Skeletal muscle tissue (tissue), 4 donors: Measurements from ENCODE around the gene NCAM1. TPM values are rescaled to one million over a fixed set of nuclear protein-coding genes. Genes with fewer than 3 reads are reported as not detected.

Experiments used
- H3K27ac ChIP-seq: one replicate; pipeline ENCODE4 v1.7.0; 2013; ENCODE audit warnings: mild to moderate bottlenecking, low read depth, low read length, inconsistent platforms
- H3K27me3 ChIP-seq, 3 donors: one replicate each; pipeline ENCODE4 v1.7.0; 2013; ENCODE audit warnings: low read length in 3 of 3; ENCODE audit not compliant: control insufficient read depth in 3 of 3, insufficient read depth in 3 of 3
- H3K36me3 ChIP-seq, 3 donors: one replicate each; pipeline ENCODE4 v1.7.0; 2013; ENCODE audit warnings: low read length in 3 of 3; ENCODE audit not compliant: control insufficient read depth in 3 of 3, insufficient read depth in 3 of 3
- H3K4me1 ChIP-seq, 3 donors: one replicate each; pipeline ENCODE4 v1.7.0; 2013; ENCODE audit warnings: low read length in 3 of 3, mild to moderate bottlenecking in 3 of 3; ENCODE audit not compliant: control insufficient read depth in 3 of 3, insufficient read depth in 3 of 3
- H3K4me3 ChIP-seq, 3 donors: one replicate each; pipeline ENCODE4 v1.7.0; 2013; ENCODE audit warnings: low read length in 3 of 3
- H3K9ac ChIP-seq, 3 donors: one replicate each; pipeline ENCODE4 v1.7.0; 2013; ENCODE audit warnings: low read length in 3 of 3, mild to moderate bottlenecking in 3 of 3, moderate library complexity in 2 of 3, low read depth in 1 of 3
- H3K9me3 ChIP-seq, 3 donors: one replicate each; pipeline ENCODE4 v1.7.0; 2013; ENCODE audit warnings: low read length in 3 of 3; ENCODE audit not compliant: control insufficient read depth in 3 of 3
- total RNA-seq: library from RNA; depleted of rRNA; stranded (reverse); fragments of >200 nt; gene quantifications from one replicate; pipeline ENCODE4 v1.2.3, GENCODE V29; 2014
- donor health status: Osteomylitis.

NCAM1 gene
- total RNA-seq, 1 donor from 2014 or later: 63.7 TPM

DNA sequence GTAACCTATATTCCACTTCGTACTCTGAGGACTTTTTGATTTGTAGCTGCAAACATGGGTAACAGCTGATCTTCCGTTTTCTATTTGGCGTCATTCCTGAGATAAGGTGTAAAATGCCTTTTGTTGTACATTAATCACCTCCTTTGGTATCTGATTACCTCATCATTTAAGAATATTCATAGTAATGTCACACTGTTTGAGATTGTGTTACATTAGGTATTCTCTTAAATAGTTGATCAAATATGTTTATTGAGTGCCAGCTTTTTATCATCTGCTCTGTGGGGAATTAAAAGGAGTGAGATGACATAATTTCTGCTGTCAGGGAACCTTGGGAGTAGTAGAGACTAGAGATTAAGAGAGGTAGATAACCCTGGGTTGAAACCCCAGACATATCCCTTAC is 5.9 kb downstream of the NCAM1 start:
- H3K9ac ChIP-seq: peak overlapping the region in 1 of 3 donors; percentile 33
- no peaks in the 10 kb centered on the region for H3K36me3 ChIP-seq
- peaks cover 0 to 10% (median 8%) of the 10 kb centered on the region in 3 donors for H3K27me3 ChIP-seq
- H3K4me3 ChIP-seq: no peak overlapping the region
- H3K9me3 ChIP-seq: no peaks in the 10 kb centered on the region
- no peak overlapping the region for H3K27ac ChIP-seq
- peaks cover 4 to 12% (median 9%) of the 10 kb centered on the region in 3 donors for H3K4me1 ChIP-seq

DNA sequence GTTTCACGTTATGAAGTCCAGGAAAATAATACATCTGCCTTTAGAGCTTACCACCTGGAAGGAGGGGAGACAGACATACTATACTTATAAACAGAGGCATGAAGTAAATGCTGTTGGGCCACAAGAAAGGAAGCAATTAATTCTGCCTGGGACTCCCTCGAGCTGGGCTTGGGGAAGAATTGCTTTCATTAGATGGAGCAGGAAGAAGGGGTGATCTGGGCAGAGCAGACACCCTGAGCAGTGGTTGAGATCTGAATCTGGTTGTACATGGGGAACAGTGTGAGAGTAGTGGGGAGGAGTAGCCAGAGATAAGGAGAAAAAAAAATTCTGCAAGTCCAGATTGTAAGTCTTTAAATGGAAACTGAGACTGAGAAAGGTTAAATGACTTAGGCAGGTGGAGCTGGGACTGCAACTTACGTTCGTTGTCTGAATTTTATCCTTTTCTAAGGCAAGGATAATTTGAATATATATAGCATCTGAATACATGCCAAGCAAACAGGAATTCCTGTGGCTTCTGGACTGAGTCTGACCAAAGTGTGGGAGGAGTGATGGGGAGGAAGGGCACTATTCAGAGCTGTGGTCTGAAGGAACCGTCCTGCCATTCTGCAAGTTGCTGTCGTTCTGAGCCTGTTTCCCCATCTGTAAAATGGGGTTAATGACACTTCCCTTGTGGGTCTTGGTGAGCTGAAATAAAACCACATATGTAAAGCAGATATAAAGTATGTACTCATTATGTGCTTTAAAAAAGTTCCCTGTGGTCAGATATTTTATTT is 7.9 kb downstream of the NCAM1 start:
- Histone ChIP-seq H3K4me3 (no peak overlapping the region), H3K9me3 (no peaks in the 10 kb centered on the region), H3K36me3 (no peaks in the 10 kb centered on the region), H3K27me3 (peaks cover 0 to 4% (median 0%) of the 10 kb centered on the region in 3 donors), H3K9ac (no peak overlapping the region), H3K27ac (no peak overlapping the region), H3K4me1 (peaks cover 0 to 6% (median 3%) of the 10 kb centered on the region in 3 donors)

DNA sequence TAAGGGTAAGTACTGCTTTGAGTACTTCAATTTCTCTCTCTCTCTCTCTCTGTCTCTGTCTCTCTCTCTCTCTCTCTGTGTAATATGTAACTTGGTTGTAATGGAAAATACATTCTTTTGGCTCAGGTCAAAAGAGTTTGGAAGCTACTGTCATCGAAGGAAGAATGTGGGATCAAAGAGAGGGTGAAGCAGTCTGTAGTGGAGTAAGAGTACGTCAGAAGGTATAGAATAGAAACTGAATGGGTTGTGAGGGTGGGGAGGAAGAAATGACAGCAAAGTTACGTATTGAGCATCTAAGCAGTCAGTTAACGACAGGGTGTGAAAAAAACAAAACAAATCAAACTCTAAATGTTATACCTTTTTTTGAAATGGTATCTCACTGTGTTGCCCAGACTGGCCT is 10.0 kb downstream of the NCAM1 start:
- no peak overlapping the region for H3K9ac ChIP-seq
- H3K9me3 ChIP-seq: no peaks in the 10 kb centered on the region
- peaks cover 0 to 6% (median 3%) of the 10 kb centered on the region in 3 donors for H3K4me1 ChIP-seq
- no peaks in the 10 kb centered on the region for H3K36me3 ChIP-seq
- no peak overlapping the region for H3K4me3 ChIP-seq
- no peak overlapping the region for H3K27ac ChIP-seq
- H3K27me3 ChIP-seq: no peaks in the 10 kb centered on the region

DNA sequence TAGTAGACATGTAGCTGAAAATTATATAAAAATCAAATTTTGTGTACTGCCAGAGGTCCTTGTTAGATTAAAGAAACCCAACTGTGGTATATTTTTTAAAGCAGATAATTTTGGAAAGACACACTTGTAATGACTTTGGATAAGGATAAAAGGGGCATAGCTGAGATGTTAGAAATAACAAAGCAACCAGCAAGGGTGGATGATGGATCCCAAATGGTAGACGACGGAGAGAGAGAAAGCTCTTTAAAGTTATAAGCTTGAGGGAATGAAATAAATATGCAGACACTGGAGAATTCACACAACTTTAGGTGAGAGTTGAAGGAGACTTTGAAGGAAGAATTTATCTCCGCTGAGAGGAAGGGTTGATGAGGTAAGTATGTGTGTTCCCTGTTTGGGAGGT is 10.6 kb downstream of the NCAM1 start:
- Histone ChIP-seq H3K4me3 (no peak overlapping the region), H3K9me3 (no peaks in the 10 kb centered on the region), H3K36me3 (no peaks in the 10 kb centered on the region), H3K4me1 (peaks cover 0 to 3% (median 2%) of the 10 kb centered on the region in 3 donors), H3K9ac (no peak overlapping the region), H3K27ac (no peak overlapping the region), H3K27me3 (no peaks in the 10 kb centered on the region)

DNA sequence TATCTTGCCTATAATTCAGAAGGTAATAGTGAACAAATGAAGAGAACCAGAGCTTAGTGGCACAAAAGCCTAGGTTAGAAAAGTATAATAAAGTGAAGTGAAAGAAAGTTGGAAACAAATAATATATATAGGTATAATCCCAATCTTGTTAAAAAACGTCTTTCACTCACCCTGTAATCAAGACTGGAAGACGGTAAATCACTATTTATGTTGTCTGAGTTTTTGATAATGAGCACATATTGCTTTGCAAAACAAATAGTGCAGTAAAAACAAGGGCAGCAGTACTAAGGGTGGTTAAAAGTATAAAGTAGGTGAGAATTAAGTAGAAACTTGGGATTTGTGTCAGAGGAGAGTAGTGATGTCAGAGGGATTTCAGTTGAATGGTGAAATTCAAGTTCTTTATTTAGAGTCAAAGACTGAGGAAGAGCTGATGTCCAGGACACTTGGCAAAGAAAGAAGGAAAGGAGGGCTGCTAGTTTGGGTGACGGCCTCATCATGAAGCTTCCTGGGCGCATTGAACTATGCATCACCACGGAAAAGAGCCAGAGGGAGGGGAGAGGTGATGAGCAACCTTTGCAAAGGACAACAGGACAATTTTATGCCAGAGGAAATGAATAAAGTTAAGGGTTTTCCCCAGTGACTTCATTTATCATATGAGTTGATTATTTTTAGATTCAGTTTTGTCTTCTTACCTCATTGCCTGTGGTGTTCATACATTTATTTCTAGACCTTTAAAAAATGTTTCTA is 11.4 kb downstream of the NCAM1 start:
- no peak overlapping the region for H3K9ac ChIP-seq
- no peak overlapping the region for H3K4me3 ChIP-seq
- no peaks in the 10 kb centered on the region for H3K9me3 ChIP-seq
- no peaks in the 10 kb centered on the region for H3K4me1 ChIP-seq
- H3K27me3 ChIP-seq: no peaks in the 10 kb centered on the region
- no peak overlapping the region for H3K27ac ChIP-seq
- no peaks in the 10 kb centered on the region for H3K36me3 ChIP-seq

DNA sequence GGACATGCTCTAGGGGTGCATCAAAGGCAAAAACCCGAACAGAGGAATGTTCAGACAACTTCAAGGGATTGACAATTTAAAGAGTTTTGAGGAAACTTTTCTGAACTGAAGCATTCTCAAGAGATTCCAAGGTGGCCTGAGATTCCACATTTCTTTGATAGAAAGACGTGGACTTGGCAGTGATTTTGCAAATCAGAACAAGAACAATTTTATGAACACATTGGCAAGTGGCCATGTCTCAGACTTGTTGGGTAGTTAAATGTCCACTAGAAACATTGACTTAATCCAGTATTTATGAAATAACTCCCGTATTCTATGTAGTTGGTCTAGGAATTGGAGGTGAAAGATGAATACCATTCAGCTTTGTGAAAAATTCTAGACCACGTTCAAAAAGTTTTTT is 13.8 kb downstream of the NCAM1 start:
- Histone ChIP-seq H3K27me3 (no peaks in the 10 kb centered on the region), H3K27ac (no peak overlapping the region), H3K4me3 (no peak overlapping the region), H3K4me1 (no peaks in the 10 kb centered on the region), H3K36me3 (no peaks in the 10 kb centered on the region), H3K9ac (no peak overlapping the region), H3K9me3 (no peaks in the 10 kb centered on the region)

DNA sequence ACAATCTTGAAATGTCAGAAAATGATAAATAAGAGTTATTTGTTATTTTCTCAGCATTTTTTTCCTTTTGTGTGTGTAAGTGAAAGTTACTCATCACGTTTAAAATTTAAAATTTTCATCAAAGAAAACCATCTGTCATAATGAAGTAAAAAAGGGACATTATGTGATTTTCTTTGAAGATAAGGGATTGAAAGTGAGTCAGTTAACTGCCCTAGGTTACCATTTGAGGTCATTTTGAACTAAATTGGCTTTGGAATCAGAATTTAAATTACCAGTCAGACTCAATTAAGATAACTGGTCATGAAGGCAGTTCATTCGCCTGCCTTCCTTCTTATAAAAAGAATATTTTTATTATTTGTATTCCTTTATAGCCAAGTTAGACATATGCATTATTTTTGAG is 14.3 kb downstream of the NCAM1 start:
- Histone ChIP-seq H3K9ac (no peak overlapping the region), H3K27me3 (no peaks in the 10 kb centered on the region), H3K36me3 (no peaks in the 10 kb centered on the region), H3K9me3 (no peaks in the 10 kb centered on the region), H3K27ac (no peak overlapping the region), H3K4me1 (no peaks in the 10 kb centered on the region), H3K4me3 (no peak overlapping the region)

DNA sequence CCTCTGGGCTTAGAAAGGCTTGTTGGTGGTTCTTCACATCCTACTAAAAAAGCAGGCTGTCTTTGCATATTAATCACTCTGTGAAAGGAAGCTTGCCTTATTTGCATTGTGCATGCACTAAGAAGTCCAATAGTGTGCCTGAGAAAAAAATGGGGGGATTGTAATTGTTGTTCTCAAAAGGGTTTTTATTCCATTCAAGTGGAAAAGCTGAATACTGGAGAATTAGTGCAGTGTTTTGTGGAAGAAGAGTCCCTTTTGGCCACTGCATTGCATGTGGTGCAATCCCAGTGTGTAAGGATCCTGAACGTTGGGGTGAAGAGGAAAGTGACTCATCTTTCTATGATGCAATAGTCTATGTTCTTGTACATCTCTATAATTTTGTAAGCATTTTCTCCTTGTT is 16.5 kb downstream of the NCAM1 start:
- Histone ChIP-seq H3K9ac (no peak overlapping the region), H3K4me3 (no peak overlapping the region), H3K27ac (no peak overlapping the region), H3K9me3 (no peaks in the 10 kb centered on the region), H3K36me3 (no peaks in the 10 kb centered on the region), H3K27me3 (no peaks in the 10 kb centered on the region), H3K4me1 (no peaks in the 10 kb centered on the region)

DNA sequence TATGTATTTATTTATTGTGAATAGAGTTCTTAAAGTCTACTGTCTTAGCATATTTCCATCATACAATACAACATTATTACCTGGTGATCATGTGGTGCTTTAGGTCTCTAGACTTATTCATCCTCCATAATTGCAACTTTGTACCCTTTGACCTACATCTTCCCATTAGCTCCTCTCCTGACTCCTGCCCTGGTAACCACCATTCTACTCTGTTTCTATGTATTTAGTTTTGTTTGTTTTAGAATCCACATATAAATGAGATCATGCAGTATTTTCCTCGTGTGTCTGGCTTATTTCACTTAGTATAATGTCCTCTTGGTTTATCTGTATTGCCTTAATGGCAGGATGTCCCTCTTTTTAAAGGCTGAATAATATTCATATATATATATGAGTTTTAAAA is 22.7 kb downstream of the NCAM1 start:
- no peak overlapping the region for H3K27ac ChIP-seq
- no peaks in the 10 kb centered on the region for H3K36me3 ChIP-seq
- no peak overlapping the region for H3K9ac ChIP-seq
- H3K27me3 ChIP-seq: no peaks in the 10 kb centered on the region
- H3K4me1 ChIP-seq: no peaks in the 10 kb centered on the region
- H3K4me3 ChIP-seq: no peak overlapping the region
- H3K9me3 ChIP-seq: peaks cover 0 to 3% (median 2%) of the 10 kb centered on the region in 3 donors

DNA sequence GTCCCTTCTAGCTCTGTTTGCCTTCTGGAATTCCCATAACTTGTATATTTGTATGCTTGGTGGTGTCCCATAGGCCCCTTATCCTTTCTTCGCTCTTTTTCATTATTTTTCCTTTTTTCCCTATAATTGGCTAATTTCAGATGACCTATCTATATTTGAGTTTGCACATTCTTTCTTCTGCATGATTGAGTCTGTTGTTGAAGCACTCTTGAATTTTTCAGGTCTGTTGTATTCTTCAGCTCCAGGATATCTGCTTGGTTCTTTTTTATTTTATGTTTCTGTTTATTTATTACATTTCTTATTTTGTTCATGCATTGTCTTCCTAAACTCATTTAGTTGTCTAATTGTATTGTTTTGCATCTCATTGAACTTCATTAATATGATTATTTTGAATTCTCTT is 28.0 kb downstream of the NCAM1 start:
- Histone ChIP-seq H3K4me3 (no peak overlapping the region), H3K9me3 (peaks cover 2 to 11% (median 9%) of the 10 kb centered on the region in 3 donors), H3K27ac (no peak overlapping the region), H3K36me3 (no peaks in the 10 kb centered on the region), H3K27me3 (no peaks in the 10 kb centered on the region), H3K9ac (no peak overlapping the region), H3K4me1 (no peaks in the 10 kb centered on the region)
